HG02678 (cell line): ENCODE data around the gene ARMH2.

Experiments used
- ATAC-seq: cut with Tn5 transposase; IDR thresholded peaks from one replicate; pipeline ENCODE4 v1.9.1; 2021; ENCODE audit warnings: mild to moderate bottlenecking, moderate library complexity; ENCODE audit not compliant: unreplicated experiment

The ARMH2 gene

GRCh38 chr6:24798740-24799540, at the start of gene ARMH2:
TSS of gene ARMH2 (minus strand) at chr6:24798917. CDS start at chr6:24798857, 60 bp downstream.
- no peak for ATAC-seq

GRCh38 chr6:24848461-24848860, 49.7 kb upstream of the ARMH2 start:
- no peak for ATAC-seq

GRCh38 chr6:24847402-24847801, 48.7 kb upstream of the ARMH2 start:
- ATAC-seq = no peak

- ATAC-seq = no peak
Measured at GRCh38 chr6:24845578-24845977, 46.9 kb upstream of the ARMH2 start.

- no peak for ATAC-seq
Measured at GRCh38 chr6:24844903-24845302, 46.2 kb upstream of the ARMH2 start.

- ATAC-seq = no peak
Measured at GRCh38 chr6:24844061-24844460, 45.3 kb upstream of the ARMH2 start.

GRCh38 chr6:24840187-24840586, 41.5 kb upstream of the ARMH2 start:
- ATAC-seq = no peak

GRCh38 chr6:24838994-24839393, 40.3 kb upstream of the ARMH2 start:
- no peak for ATAC-seq

- ATAC-seq = no peak
Measured at GRCh38 chr6:24838081-24838480, 39.4 kb upstream of the ARMH2 start.

- no peak for ATAC-seq
Measured at GRCh38 chr6:24836109-24836508, 37.4 kb upstream of the ARMH2 start.

- ATAC-seq = no peak
Measured at GRCh38 chr6:24833711-24834386, 35.1 kb upstream of the ARMH2 start.

- ATAC-seq = no peak
Measured at GRCh38 chr6:24832794-24833193, 34.1 kb upstream of the ARMH2 start.

- no peak for ATAC-seq
Measured at GRCh38 chr6:24831771-24832716, 33.3 kb upstream of the ARMH2 start.

- no peak for ATAC-seq
Measured at GRCh38 chr6:24829657-24830056, 30.9 kb upstream of the ARMH2 start.

GRCh38 chr6:24827970-24828369, 29.3 kb upstream of the ARMH2 start:
- no peak for ATAC-seq

- no peak for ATAC-seq
Measured at GRCh38 chr6:24827162-24827561, 28.4 kb upstream of the ARMH2 start.

GRCh38 chr6:24825130-24825630, 26.5 kb upstream of the ARMH2 start:
- ATAC-seq = no peak

- ATAC-seq = no peak
Measured at GRCh38 chr6:24824142-24824938, 25.6 kb upstream of the ARMH2 start.

- no peak for ATAC-seq
Measured at GRCh38 chr6:24823185-24823584, 24.5 kb upstream of the ARMH2 start.

- no peak for ATAC-seq
Measured at GRCh38 chr6:24822696-24823095, 24.0 kb upstream of the ARMH2 start.
